AG09319 (cell line): ENCODE data around the gene PRR19.

ENCODE experiments used
- DNase-seq: peaks from one replicate; pipeline ENCODE4 v3.0.0-alpha.2; 2010; ENCODE audit warnings: low read depth; ENCODE audit errors: extremely low read depth
- CTCF ChIP-seq: IDR thresholded peaks from 2 replicates; pipeline ENCODE4 v1.5.1; 2011; ENCODE audit warnings: low read depth, mild to moderate bottlenecking, inconsistent platforms, low read length, moderate library complexity

The PRR19 gene

GRCh38 chr19:42286349-42287016 lies 15.4 kb upstream of the PRR19 start:
- DNase-seq = no peak
- TF ChIP-seq CTCF = no peak

- no peak for TF ChIP-seq CTCF
- no peak for DNase-seq
Observed at GRCh38 chr19:42287017-42287826, 14.7 kb upstream of the PRR19 start.

- no peak for DNase-seq
- TF ChIP-seq CTCF = no peak
Observed at GRCh38 chr19:42287827-42288107, 14.2 kb upstream of the PRR19 start.

GRCh38 chr19:42288387-42288786 lies 13.5 kb upstream of the PRR19 start:
- no peak for TF ChIP-seq CTCF
- DNase-seq = no peak

- no peak; the same call in 1 of the 2 replicates for TF ChIP-seq CTCF
- no peak for DNase-seq
Observed at GRCh38 chr19:42288881-42289555, 12.9 kb upstream of the PRR19 start.

GRCh38 chr19:42289556-42290041 lies 12.3 kb upstream of the PRR19 start:
- no peak for DNase-seq
- no peak for TF ChIP-seq CTCF

- DNase-seq = no peak
- no peak for TF ChIP-seq CTCF
Observed at GRCh38 chr19:42290136-42290522, 11.8 kb upstream of the PRR19 start.
